Transverse colon (tissue), 3 donors: ENCODE data around the gene MANEAL.

ENCODE experiments used
- CTCF ChIP-seq, 5 experiments: fragments of 200-600 bp in 3 of 5; fragments of 450-650 bp in 2 of 5; sonication (generic) in 3 of 5; IDR thresholded peaks; 1 replicate in 2 of 5; 2 replicates in 3 of 5; pipeline ENCODE4 v1.5.1; 2016 to 2017; ENCODE audit warnings: antibody characterized with exemption in 5 of 5, inconsistent platforms in 3 of 5, mild to moderate bottlenecking in 2 of 5, moderate library complexity in 1 of 5
- EP300 ChIP-seq: sonication (generic); formaldehyde crosslinking; IDR thresholded peaks from one replicate; pipeline ENCODE4 v1.6.1; 2017; ENCODE audit warnings: antibody characterized with exemption, low read depth
- POLR2A ChIP-seq: fragments of 450-650 bp; IDR thresholded peaks from one replicate; pipeline ENCODE4 v1.6.1; 2016; ENCODE audit warnings: antibody characterized with exemption, mild to moderate bottlenecking, moderate library complexity

DNA sequence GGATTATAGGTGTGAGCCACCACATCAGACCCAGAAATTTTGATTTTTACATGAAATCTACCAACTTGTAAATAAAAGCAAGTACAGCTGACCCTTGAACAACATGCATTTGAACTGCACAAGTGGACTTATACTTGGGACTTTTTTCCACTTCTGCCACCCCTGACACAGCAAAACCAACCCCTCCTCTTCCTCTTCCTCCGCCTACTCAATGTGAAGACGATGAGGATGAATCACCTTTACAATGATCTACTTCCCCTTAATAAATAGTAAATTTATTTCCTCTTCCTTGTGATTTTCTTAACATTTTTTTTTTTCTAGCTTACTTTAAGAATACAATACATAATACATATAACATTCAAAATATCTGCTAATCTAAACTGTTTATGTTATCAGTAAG lies 31.9 kb downstream of the MANEAL start:
- TF ChIP-seq CTCF (IDR thresholded peaks at IDR 0.05) = no peak
- TF ChIP-seq POLR2A = no peak
- no peak for TF ChIP-seq EP300
